ENCODE measurements around the gene BCL7B. TPM values are rescaled to one million over a fixed set of nuclear protein-coding genes. Genes with fewer than 3 reads are reported as not detected.
A peak's percentile ranks its signal among the peaks of the same experiment; 100 is the strongest.
"Not testable (repeated sequence)": the region's sequence is repeated elsewhere in the genome, so short reads cannot be mapped to it uniquely, and the experiment has no call there.

The BCL7B gene
- total RNA-seq, 1 donor from 2014 or later: 11.6 TPM

DNA sequence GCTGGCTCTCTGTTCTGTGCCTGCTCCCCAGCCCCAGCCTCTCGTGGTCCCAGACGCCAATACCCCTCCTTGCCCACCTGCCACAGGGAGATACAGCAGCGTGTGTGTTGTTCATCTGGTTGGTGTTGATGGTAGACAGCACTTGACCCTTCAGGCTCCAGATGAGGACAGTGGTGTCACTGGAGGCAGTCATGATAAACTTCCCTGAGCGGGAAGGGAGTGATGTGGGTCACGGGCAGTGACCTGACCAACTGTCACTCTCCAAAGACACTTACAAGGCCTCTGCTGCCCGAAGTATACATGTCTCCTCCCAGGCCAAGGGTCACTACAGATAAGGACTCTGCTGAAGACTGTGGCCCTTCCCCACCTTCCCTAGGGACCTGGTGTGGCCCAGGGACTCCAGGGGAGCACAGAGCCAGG, 15.3 kb upstream of the BCL7B start:
- no peak for DNase-seq (ENCODE audit: low spot score)

DNA sequence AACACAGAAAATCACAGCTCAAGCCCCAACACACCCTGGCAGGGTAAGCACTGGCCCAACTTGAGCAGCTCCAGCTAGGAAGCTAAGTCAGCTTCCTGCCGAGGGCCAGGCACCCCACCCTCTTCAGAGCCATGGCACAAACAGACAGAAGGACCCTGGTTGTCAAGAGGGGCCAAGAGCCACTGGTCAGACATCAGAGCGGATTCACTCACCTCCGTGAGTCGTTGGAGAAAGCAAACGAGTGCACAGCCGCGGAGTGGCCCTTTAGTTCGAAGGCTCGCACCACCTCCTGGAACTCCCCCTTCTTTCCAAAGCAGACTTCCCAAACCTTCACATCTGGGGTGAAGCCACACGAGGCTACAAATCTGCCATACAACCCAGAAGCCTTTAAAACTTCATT, 13.5 kb upstream of the BCL7B start:
- no peak for DNase-seq (ENCODE audit: low spot score)

DNA sequence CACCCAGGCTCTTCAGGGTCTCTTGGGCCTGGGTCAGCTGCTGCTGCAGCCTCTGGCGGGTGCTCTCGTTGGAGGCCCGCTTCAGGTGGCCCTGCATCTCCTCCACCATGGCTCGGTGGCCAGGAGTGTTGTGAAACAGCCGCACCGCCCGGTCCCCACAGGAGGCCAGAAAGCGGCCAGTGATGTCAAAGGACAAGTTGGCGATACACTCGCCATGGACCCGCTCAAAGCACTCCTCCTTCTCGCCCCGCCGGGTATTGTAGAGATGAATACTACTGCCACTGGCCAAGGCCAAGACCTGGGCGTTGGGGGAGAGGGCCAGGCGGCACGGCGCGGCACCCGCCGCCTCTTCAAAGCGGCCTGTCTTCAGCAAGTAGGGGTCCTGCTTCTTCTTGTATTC, 13.0 kb upstream of the BCL7B start:
- DNase-seq (ENCODE audit: low spot score): no peak

DNA sequence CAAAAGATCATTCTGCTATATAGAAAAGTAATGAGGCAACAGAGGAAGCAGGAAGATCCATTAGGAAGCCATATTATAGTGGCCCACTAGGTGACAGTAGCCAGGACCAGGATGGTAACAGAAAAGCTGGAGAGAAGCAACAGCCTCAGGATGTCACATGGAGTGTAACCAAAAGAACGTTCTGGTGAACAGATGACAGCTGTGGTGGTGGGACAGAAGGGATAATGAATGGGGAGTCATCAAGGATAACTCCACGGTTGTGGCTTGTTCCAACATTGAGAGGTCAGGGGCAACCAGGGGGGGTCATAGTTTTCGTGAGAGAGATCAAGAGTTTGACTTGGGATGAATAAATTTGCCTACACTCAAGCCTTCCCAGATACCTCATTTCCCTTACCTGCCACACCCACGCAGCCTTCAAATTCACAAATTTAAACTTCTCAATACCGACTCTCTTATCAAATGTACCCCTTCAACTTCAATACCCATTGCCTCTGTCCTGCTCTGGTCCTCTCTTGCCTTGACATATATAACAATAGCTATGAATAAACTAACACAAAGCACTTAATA, 11.6 kb upstream of the BCL7B start:
- DNase-seq (ENCODE audit: low spot score): no peak

- no peak for DNase-seq (ENCODE audit: low spot score)
These were observed 10.6 kb upstream of the BCL7B start for GRCh38 chr7:73567846-73568685.

DNA sequence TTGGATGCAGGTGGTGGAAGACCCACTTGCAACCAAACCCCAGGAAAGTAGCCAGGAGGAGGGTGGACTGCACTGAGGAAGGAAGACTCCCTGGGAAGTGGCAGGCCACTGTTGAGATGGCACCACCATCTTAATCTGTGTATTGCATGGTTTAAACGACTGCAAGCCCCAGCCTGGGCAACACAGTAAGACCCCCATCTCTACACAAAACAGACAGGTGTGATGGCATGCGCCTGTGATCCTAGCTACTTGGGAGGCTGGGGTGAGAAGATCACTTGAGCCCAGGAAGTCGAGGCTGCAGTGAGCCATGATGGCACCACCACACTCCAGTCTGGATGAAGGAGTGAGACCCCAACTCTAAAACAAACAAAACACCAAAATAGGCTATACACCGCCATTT, 9.7 kb upstream of the BCL7B start:
- DNase-seq (ENCODE audit: low spot score): no peak

DNA sequence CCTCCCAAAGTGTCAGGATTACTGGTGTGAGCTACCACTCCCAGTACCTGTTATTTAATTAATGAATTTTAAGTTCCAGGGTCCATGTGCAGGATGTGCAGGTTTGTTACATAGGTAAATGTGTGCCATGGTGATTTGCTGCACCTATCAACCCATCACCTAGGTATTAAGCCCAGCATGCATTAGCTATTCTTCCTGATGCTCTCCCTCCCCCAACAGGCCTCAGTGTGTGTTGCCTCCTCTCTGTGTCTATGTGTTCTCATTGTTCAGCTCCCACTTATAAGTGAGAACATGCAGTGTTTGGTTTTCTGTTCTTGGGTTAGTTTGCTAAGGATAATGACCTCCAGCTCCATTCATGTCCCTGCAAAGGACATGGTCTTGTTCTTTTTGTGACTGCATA, 8.9 kb upstream of the BCL7B start:
- not testable (repeated sequence) for DNase-seq (ENCODE audit: low spot score)

DNA sequence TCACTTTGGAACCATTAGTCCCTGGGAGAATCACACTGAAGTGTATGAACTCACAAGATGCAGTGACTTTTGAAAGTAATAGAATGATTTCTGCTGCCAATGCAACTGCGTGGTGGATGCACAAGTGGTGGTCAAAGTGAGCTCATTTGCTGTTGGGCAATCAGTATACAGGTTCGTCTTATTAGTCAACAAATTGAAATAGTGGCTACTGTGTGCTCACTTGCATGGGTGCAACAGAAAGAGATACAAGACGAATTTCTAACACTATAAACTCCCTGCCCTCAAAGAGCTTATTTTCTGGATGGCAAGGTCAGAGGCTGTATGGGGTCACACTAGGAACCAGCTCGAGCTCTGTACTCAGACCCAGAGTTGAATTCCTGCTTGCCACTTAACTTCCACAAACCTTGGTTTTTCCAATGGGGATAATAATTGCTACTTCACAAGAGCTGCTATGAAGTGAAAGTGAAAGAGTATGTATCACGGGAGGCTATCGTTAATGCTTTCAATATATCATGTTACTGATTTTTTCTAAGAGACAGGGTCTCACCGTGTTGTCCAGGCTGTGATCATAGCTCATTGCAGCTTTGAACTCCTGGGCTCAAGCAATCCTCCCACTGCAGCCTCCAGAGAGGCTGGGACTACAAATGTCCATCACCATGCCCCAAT, 8.3 kb upstream of the BCL7B start:
- no peak for DNase-seq (ENCODE audit: low spot score)

- peak; percentile 26 for DNase-seq (ENCODE audit: low spot score)
These were observed 2.8 kb upstream of the BCL7B start for GRCh38 chr7:73560109-73560835.

DNA sequence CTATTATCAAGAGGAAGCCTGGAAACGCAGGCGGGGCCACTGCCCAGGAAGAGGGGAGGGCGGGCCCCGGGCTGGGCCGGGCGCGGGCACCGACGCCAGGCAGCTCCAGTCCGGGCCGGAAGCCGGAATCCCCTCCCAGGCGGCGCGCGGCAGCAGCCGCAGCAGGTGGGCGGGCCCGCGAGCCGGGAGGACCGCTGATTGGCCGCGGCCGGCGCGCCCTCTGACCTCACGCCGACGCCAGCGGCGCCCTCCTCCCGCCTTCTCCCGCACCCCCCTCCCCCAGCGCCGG, 438 bp downstream of the BCL7B start:
- peak; percentile 94 for DNase-seq (ENCODE audit: low spot score)

DNA sequence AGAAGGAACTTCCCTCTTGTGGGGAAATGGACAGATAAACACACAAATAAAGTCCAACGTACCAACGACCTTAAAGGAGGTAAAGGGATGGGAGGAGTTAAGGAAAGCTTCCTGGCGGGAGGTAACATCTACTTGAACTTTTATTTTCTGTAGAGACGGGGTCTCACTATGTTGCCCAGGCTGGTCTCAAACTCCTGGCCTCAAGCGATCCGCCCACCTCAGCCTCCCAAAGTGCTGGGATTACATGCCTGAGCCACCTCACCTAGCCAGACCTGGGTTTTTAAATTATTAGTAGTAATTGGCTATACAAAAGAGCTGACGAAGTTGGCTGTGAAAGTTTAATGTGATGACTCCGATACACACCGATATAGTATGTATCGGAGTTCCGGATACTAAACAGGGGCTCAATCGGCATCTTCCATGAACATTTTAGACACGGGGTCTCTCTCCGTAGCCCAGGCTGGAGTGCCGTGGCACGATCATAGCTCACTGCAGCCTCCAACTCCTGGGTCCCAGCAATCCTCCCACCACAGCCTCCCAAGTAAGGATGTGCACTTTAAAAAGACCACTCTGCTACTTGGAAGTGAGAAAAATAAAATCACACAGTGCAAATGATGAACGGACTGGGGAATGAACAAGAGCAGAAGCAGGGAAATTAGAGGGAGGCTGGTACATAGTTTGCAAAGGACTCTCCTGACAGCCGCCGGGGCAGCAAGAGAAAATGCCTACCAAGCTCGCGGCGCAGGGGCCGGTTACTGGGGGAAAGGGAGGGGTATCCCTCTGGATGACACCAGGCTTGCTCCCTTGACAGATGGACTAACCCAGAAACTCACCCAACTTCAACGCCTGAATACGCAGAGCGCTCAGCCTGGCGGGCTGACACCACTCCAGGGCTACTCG, 1.0 kb downstream of the BCL7B start:
- DNase-seq (ENCODE audit: low spot score): no peak

DNA sequence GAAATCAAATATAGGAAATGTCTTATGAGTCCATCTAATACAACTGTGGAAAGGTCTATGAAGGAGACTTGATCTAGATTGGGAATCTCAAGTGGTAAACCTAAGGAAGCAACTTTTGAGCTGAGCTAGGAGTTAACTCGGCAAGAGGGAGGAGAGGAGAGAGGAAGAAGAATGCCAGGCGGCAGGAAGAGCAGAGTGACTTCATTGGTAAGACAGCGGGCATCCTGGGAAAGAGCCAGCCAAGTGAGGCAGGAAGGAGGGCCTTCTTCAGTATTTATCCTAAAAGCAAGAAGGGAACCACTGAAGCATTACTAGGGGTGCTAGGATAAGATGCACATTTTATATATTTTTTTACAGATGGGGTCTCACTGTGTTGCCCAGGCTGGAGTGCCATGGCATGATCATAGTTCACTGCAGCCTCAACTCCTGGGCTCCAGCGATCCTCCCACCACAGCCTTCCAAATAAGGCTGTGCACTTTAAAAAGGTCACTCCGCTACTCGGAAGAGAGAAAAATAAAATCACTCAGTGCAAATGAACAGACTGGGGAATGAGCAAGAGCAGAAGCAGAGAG, 2.0 kb downstream of the BCL7B start:
- DNase-seq (ENCODE audit: low spot score): no peak

GRCh38 chr7:73550093-73550492, 7.4 kb downstream of the BCL7B start:
- DNase-seq (ENCODE audit: low spot score): not testable (repeated sequence)

- no peak for DNase-seq (ENCODE audit: low spot score)
These were observed 8.3 kb downstream of the BCL7B start for GRCh38 chr7:73549176-73549575.

DNA sequence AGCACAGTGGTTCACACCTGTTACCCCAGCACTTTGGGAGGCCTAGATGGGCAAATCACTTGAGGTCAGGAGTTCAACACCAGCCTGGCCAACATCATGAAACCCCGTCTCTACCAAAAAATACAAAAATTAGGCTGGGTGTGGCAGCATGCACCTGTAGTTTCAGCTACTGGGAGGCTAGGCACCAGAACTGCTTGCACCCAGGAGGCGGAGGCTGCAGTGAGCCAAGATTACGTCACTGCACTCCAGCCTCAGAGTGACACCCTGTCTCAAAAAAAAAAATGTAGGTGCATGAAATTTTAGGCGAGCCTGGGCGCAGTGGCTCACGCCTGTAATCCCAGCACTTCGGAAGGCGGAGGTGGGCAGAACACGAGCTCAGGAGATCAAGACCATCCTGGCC, 9.6 kb downstream of the BCL7B start:
- no peak for DNase-seq (ENCODE audit: low spot score)

GRCh38 chr7:73544678-73545077, 12.8 kb downstream of the BCL7B start:
- no peak for DNase-seq (ENCODE audit: low spot score)

GRCh38 chr7:73541722-73542121, 15.8 kb downstream of the BCL7B start:
- DNase-seq (ENCODE audit: low spot score): no peak

- DNase-seq (ENCODE audit: low spot score): no peak
These were observed 17.8 kb downstream of the BCL7B start for GRCh38 chr7:73539709-73540108.

DNA sequence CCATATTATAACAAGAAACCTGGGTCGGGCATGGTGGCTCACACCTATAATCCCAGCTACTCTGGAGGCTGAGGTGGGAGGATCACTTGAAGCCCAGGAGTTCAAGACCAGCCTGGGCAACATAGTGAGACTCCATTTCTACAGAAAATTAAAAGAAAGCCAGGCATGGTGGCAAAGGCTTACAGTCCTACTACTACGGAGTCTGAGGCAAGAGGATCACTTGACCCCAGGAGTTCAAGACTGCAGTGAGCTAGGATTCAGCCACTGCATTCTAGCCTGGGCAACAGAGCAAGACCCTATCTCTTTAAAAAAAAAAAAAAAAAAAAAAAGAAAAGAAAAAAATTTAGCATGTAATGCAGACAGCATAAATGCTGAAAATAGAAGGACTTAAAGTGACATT, 19.0 kb downstream of the BCL7B start:
- not testable (repeated sequence) for DNase-seq (ENCODE audit: low spot score)

- no peak for DNase-seq (ENCODE audit: low spot score)
These were observed 20.4 kb downstream of the BCL7B start for GRCh38 chr7:73537051-73537450.

DNA sequence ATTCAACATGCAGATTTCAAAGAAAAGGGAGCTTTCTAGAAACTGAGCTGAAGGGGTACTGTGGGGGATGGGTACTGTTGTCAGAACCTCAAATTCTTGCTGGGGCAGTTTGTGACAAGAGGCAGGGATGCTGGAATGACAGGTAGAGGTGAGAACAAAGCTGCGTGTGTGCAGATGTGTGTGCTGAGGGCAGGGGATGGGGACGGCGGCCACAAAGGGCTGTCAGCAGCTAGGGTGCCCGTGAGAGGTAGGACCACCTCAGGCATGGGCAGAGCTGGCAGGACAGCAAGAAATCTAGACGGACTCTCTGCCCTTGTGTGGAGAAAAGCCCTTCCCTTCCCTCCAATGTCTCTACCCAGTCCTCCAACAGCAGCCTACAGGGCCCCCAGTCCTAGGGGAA, 21.0 kb downstream of the BCL7B start:
- peak; percentile 14 for DNase-seq (ENCODE audit: low spot score)
